HEK293T (cell line): ENCODE measurements around the gene UBL7.

Source experiments
- ARNT ChIP-seq: fragments of 450-650 bp; IDR thresholded peaks from 2 replicates; pipeline ENCODE4 v1.6.1; 2017; ENCODE audit warnings: mild to moderate bottlenecking
- BHLHE40 ChIP-seq: fragments of 450-650 bp; IDR thresholded peaks from 2 replicates; pipeline ENCODE4 v1.6.1; 2016; ENCODE audit warnings: mild to moderate bottlenecking, moderate library complexity, borderline replicate concordance
- CTBP1 ChIP-seq: fragments of 450-650 bp; IDR thresholded peaks from 2 replicates; pipeline ENCODE4 v1.6.1; 2016; ENCODE audit warnings: borderline replicate concordance
- ELF4 ChIP-seq: fragments of 450-650 bp; IDR thresholded peaks from 2 replicates; pipeline ENCODE4 v1.6.1; 2017; ENCODE audit warnings: antibody characterized with exemption
- FOXA1 ChIP-seq: fragments of 450-650 bp; IDR thresholded peaks from 2 replicates; pipeline ENCODE4 v1.6.1; 2016; ENCODE audit warnings: mild to moderate bottlenecking
- FOXK2 ChIP-seq: fragments of 450-650 bp; IDR thresholded peaks from 2 replicates; pipeline ENCODE4 v1.6.1; 2016; ENCODE audit warnings: mild to moderate bottlenecking
- FOXM1 ChIP-seq: fragments of 450-650 bp; IDR thresholded peaks from 2 replicates; pipeline ENCODE4 v1.6.1; 2017; ENCODE audit warnings: mild to moderate bottlenecking, borderline replicate concordance
- L3MBTL2 ChIP-seq: fragments of 450-650 bp; conservative IDR thresholded peaks from 2 replicates; pipeline ENCODE4 v1.6.1; 2016; ENCODE audit warnings: mild to moderate bottlenecking
- LEF1 ChIP-seq: fragments of 450-650 bp; IDR thresholded peaks from 2 replicates; pipeline ENCODE4 v1.6.1; 2017; ENCODE audit warnings: mild to moderate bottlenecking, borderline replicate concordance
- NFRKB ChIP-seq: fragments of 450-650 bp; IDR thresholded peaks from 2 replicates; pipeline ENCODE4 v1.6.1; 2016; ENCODE audit warnings: mild to moderate bottlenecking, moderate library complexity
- SP1 ChIP-seq: fragments of 450-650 bp; IDR thresholded peaks from 2 replicates; pipeline ENCODE4 v1.6.1; 2017
- SUZ12 ChIP-seq: fragments of 450-650 bp; IDR thresholded peaks from 2 replicates; pipeline ENCODE4 v1.6.1; 2016; ENCODE audit warnings: mild to moderate bottlenecking
- ZNF384 ChIP-seq: fragments of 450-650 bp; IDR thresholded peaks from 2 replicates; pipeline ENCODE4 v1.6.1; 2016

DNA sequence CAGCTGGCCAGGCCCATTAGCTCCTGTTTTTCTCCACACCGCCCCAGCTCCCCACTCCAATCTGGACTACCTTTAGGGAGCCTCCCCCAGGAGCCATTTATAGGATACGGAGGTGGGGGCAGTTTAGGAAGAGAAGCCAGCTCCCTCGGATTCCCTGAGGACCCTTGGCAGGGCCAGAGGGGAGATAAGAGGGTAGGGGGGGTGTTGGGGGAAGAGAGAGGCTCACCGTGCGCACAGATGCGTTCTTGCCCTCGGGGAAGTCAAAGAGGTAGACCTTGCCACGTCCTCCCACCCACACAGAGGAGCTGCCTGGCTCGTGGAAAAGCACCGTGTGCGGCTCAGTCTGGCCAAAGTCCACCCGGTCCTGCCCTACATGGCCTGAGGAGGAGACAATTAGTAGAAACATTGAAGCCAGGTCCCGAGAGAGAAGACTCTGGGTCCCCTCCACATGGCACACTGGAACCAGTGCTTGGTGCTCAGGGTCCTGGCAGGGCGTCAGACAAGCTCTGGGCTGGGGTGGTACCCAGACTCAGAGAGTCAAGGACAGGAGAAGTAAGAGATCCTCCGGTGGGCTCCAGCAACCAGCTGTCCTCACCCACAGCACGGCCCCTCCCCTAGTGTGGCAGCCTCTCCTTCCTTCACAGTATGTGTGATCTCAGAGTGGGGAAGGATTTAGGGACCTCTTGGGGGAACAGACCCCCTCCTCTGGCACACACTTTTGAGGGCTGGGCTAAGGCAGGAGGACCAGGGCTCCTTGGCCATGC lies 42.2 kb downstream of the UBL7 start:
- no peak for TF ChIP-seq FOXA1
- TF ChIP-seq BHLHE40, result no peak
- TF ChIP-seq SUZ12, result no peak
- no peak for TF ChIP-seq FOXK2
- TF ChIP-seq ARNT, result no peak
- TF ChIP-seq CTBP1, result no peak
- no peak for TF ChIP-seq LEF1
- TF ChIP-seq ZNF384, result no peak
- TF ChIP-seq FOXM1, result no peak
- TF ChIP-seq ELF4, result no peak
- no peak for TF ChIP-seq SP1
- TF ChIP-seq NFRKB, result no peak
- no peak for TF ChIP-seq L3MBTL2
